Measurements from ENCODE around the gene TRPV4. TPM values are rescaled to one million over a fixed set of nuclear protein-coding genes. Genes with fewer than 3 reads are reported as not detected.

The TRPV4 gene
- total RNA-seq, 1 experiment from 2014 or later: 2.9 TPM

DNA sequence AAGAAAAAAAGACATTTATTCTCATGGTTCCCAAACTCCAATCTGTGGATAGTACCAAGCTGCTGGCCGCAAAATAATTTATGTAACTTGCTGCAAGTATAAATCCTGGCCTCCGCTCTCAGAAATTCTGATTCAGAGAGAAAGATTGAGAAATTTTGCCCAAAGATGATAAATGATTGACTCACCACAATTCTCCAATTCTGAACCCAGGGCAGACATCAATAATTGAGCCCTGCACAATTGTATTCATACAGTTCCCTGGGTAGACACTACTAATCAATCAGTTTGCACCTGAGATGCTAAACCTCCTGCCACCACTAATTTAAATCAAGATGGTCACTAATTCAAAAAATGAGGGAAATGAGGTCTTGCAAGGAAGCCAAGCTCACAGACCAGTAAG lies 38.2 kb downstream of the TRPV4 start (continued):
- TF ChIP-seq, protein P1, sequence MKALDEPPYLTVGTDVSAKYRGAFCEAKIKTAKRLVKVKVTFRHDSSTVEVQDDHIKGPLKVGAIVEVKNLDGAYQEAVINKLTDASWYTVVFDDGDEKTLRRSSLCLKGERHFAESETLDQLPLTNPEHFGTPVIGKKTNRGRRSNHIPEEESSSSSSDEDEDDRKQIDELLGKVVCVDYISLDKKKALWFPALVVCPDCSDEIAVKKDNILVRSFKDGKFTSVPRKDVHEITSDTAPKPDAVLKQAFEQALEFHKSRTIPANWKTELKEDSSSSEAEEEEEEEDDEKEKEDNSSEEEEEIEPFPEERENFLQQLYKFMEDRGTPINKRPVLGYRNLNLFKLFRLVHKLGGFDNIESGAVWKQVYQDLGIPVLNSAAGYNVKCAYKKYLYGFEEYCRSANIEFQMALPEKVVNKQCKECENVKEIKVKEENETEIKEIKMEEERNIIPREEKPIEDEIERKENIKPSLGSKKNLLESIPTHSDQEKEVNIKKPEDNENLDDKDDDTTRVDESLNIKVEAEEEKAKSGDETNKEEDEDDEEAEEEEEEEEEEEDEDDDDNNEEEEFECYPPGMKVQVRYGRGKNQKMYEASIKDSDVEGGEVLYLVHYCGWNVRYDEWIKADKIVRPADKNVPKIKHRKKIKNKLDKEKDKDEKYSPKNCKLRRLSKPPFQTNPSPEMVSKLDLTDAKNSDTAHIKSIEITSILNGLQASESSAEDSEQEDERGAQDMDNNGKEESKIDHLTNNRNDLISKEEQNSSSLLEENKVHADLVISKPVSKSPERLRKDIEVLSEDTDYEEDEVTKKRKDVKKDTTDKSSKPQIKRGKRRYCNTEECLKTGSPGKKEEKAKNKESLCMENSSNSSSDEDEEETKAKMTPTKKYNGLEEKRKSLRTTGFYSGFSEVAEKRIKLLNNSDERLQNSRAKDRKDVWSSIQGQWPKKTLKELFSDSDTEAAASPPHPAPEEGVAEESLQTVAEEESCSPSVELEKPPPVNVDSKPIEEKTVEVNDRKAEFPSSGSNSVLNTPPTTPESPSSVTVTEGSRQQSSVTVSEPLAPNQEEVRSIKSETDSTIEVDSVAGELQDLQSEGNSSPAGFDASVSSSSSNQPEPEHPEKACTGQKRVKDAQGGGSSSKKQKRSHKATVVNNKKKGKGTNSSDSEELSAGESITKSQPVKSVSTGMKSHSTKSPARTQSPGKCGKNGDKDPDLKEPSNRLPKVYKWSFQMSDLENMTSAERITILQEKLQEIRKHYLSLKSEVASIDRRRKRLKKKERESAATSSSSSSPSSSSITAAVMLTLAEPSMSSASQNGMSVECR (CRISPR knock-in tag; IDR thresholded peaks at IDR 0.05; ENCODE audit: borderline replicate concordance): no peak
- no peak for TF ChIP-seq NR3C1 (CRISPR knock-in tag; conservative IDR thresholded peaks at IDR 0.05; ENCODE audit: low read depth)
- TF ChIP-seq, protein P2, sequence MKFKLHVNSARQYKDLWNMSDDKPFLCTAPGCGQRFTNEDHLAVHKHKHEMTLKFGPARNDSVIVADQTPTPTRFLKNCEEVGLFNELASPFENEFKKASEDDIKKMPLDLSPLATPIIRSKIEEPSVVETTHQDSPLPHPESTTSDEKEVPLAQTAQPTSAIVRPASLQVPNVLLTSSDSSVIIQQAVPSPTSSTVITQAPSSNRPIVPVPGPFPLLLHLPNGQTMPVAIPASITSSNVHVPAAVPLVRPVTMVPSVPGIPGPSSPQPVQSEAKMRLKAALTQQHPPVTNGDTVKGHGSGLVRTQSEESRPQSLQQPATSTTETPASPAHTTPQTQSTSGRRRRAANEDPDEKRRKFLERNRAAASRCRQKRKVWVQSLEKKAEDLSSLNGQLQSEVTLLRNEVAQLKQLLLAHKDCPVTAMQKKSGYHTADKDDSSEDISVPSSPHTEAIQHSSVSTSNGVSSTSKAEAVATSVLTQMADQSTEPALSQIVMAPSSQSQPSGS (CRISPR knock-in tag; IDR thresholded peaks at IDR 0.05; ENCODE audit: borderline replicate concordance, low read depth): no peak
- no peak for TF ChIP-seq ZNF219 (CRISPR knock-in tag; IDR thresholded peaks at IDR 0.05; ENCODE audit: borderline replicate concordance)
- TF ChIP-seq, protein P3, sequence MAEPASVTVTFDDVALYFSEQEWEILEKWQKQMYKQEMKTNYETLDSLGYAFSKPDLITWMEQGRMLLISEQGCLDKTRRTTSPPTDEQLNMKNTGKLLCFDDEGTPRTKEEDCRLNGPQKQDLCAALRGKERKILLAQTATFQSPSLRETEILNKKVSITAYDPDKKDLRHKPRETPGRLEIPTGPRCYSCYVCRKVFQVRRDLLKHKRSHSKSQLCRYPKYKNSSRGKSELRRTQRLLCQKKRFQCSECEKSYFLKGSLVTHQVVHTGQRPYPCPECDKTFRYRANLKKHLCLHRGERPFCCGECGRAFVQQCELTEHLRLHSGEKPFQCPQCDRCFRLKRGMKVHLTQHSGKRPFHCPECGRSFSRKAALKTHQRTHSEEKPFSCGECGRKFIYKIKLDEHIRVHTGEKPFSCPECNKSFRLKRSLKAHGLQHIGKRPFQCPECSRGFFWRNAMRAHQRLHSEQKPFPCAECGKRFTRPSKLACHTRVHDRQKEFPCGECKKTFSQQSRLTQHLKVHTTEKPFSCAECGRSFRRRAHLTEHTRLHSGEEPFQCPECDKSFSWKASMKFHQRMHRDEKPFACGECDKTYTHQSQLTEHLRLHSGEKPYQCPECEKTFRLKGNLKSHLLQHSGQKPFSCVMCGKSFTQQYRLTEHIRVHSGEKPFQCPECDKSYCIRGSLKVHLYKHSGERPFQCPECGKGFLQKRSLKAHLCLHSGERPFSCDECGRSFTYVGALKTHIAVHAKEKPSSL (CRISPR knock-in tag; conservative IDR thresholded peaks at IDR 0.05): no peak
- TF ChIP-seq MXD4 (CRISPR knock-in tag; IDR thresholded peaks at IDR 0.05; ENCODE audit: borderline replicate concordance): no peak
- no peak for TF ChIP-seq TEAD4 (CRISPR knock-in tag; IDR thresholded peaks at IDR 0.05)
- no peak for TF ChIP-seq ZNF512 (CRISPR knock-in tag; IDR thresholded peaks at IDR 0.05; ENCODE audit: borderline replicate concordance)
- no peak for TF ChIP-seq NFE2L1 (CRISPR knock-in tag; IDR thresholded peaks at IDR 0.05)
- no peak for TF ChIP-seq ERG (CRISPR knock-in tag; IDR thresholded peaks at IDR 0.05)
- TF ChIP-seq ZBTB43 (CRISPR knock-in tag; IDR thresholded peaks at IDR 0.05): no peak
- TF ChIP-seq ZNF138 (CRISPR knock-in tag; conservative IDR thresholded peaks at IDR 0.05): no peak

DNA sequence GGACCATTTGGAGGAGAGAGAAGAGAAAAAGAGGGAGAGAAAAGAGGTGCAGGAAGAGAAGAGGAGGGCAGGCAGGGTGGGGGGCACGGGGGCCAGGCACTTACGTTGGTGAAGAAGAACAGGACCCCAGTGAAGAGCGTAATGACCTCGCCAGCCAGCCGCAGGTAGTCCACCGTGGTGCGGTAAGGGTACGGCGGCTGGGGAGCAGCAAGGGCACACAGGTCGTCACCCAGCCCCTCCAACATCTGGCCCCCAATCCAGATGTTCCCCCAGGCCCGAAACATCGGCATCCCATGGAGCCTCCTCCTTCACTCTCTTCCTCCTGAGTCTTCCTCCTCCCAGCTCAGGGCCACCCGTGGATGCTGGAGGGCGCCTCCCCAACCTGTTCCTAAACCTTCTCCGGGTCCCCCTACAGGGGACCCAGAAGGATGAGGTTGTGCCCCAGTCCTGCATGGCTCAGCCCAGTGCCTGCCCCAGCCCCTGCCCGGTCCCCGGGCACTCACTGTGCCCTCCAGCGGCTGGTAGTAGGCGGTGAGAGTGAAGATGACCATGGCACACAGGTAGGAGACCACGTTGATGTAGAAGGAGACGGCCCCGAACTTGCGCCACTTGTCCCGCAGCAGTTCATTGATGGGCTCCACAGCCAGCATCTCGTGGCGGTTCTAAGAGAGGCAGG lies 39.2 kb downstream of the TRPV4 start:
- CTCF ChIA-PET: interaction anchor here (0.6 to 1.5 kb wide), 3 partner anchors 12 to 637 kb away, joined by 4 read pairs; no protein-coding TSS in a partner anchor
- no peaks in the 10 kb centered on the region for H3K36me3 Mint-ChIP-seq
- TF ChIP-seq FOXJ3 (CRISPR knock-in tag; IDR thresholded peaks at IDR 0.05; ENCODE audit: borderline replicate concordance): no peak
- TF ChIP-seq, protein P4, sequence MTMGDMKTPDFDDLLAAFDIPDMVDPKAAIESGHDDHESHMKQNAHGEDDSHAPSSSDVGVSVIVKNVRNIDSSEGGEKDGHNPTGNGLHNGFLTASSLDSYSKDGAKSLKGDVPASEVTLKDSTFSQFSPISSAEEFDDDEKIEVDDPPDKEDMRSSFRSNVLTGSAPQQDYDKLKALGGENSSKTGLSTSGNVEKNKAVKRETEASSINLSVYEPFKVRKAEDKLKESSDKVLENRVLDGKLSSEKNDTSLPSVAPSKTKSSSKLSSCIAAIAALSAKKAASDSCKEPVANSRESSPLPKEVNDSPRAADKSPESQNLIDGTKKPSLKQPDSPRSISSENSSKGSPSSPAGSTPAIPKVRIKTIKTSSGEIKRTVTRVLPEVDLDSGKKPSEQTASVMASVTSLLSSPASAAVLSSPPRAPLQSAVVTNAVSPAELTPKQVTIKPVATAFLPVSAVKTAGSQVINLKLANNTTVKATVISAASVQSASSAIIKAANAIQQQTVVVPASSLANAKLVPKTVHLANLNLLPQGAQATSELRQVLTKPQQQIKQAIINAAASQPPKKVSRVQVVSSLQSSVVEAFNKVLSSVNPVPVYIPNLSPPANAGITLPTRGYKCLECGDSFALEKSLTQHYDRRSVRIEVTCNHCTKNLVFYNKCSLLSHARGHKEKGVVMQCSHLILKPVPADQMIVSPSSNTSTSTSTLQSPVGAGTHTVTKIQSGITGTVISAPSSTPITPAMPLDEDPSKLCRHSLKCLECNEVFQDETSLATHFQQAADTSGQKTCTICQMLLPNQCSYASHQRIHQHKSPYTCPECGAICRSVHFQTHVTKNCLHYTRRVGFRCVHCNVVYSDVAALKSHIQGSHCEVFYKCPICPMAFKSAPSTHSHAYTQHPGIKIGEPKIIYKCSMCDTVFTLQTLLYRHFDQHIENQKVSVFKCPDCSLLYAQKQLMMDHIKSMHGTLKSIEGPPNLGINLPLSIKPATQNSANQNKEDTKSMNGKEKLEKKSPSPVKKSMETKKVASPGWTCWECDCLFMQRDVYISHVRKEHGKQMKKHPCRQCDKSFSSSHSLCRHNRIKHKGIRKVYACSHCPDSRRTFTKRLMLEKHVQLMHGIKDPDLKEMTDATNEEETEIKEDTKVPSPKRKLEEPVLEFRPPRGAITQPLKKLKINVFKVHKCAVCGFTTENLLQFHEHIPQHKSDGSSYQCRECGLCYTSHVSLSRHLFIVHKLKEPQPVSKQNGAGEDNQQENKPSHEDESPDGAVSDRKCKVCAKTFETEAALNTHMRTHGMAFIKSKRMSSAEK (CRISPR knock-in tag; IDR thresholded peaks at IDR 0.05; ENCODE audit: borderline replicate concordance): no peak
- TF ChIP-seq ZNF671 (CRISPR knock-in tag; IDR thresholded peaks at IDR 0.05): no peak
- TF ChIP-seq GTF2I (CRISPR knock-in tag; conservative IDR thresholded peaks at IDR 0.05): no peak
- no peak for TF ChIP-seq ATF1 (CRISPR knock-in tag; IDR thresholded peaks at IDR 0.05)
- no peak for TF ChIP-seq GABPB1 (CRISPR knock-in tag; IDR thresholded peaks at IDR 0.05)
- TF ChIP-seq JAZF1 (CRISPR knock-in tag; IDR thresholded peaks at IDR 0.05): no peak
- H3K9me3 Mint-ChIP-seq: no peaks in the 10 kb centered on the region
- H3K27ac Mint-ChIP-seq: no peak overlapping the region
- H3K4me1 Mint-ChIP-seq: peaks cover 3% of the 10 kb centered on the region; the same call in 1 of the 2 replicates
- H3K4me3 Mint-ChIP-seq: no peak overlapping the region
- ATAC-seq (peak; percentile 46), DNase-seq (ENCODE audit: low spot score) (no peak)
- H3K27me3 Mint-ChIP-seq (ENCODE audit: low read depth): no peaks in the 10 kb centered on the region; the same call in none of the 2 replicates
- POLR2A ChIA-PET: no interaction called here
